ENCODE measurements around the gene NANOS3.

NANOS3 gene

DNA sequence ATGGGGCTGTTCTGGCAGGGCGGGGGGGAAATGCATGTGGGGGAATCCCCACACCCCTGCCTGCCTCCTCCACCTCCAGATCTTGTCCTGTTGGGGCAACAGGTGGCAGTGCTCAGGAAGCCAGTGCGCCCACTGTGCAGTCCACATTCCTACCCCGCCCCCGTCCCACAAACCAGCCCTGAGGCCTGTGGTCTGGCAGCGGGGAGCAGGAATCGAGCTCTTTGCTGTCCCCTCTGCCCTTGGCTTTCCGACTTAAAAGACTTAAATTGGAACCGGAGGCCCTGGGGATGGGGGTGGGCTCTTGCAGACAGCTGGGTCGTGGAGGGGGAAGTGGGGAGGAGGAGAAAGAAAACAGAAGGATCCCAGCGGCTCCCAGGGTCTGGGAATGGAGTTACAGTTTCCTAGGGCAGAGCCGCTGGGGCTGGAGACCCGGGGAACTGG lies 4.3 kb downstream of the NANOS3 start:
- DNase-seq (ENCODE audit: extremely low read depth, insufficient read length), result no peak
- no peaks in the 10 kb centered on the region for H3K27me3 ChIP-seq (replicated peaks; ENCODE audit: control insufficient read depth, insufficient read depth, low read length)
- TF ChIP-seq, protein P1, sequence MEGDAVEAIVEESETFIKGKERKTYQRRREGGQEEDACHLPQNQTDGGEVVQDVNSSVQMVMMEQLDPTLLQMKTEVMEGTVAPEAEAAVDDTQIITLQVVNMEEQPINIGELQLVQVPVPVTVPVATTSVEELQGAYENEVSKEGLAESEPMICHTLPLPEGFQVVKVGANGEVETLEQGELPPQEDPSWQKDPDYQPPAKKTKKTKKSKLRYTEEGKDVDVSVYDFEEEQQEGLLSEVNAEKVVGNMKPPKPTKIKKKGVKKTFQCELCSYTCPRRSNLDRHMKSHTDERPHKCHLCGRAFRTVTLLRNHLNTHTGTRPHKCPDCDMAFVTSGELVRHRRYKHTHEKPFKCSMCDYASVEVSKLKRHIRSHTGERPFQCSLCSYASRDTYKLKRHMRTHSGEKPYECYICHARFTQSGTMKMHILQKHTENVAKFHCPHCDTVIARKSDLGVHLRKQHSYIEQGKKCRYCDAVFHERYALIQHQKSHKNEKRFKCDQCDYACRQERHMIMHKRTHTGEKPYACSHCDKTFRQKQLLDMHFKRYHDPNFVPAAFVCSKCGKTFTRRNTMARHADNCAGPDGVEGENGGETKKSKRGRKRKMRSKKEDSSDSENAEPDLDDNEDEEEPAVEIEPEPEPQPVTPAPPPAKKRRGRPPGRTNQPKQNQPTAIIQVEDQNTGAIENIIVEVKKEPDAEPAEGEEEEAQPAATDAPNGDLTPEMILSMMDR (IDR thresholded peaks at IDR 0.05; ENCODE audit: insufficient read depth, low read length, poor library complexity, severe bottlenecking), result no peak
- no peaks in the 10 kb centered on the region for H3K36me3 ChIP-seq (ENCODE audit: control insufficient read depth, insufficient read depth, low read length)
- H3K4me3 ChIP-seq (replicated peaks; ENCODE audit: low read depth, low read length), result no peak overlapping the region

DNA sequence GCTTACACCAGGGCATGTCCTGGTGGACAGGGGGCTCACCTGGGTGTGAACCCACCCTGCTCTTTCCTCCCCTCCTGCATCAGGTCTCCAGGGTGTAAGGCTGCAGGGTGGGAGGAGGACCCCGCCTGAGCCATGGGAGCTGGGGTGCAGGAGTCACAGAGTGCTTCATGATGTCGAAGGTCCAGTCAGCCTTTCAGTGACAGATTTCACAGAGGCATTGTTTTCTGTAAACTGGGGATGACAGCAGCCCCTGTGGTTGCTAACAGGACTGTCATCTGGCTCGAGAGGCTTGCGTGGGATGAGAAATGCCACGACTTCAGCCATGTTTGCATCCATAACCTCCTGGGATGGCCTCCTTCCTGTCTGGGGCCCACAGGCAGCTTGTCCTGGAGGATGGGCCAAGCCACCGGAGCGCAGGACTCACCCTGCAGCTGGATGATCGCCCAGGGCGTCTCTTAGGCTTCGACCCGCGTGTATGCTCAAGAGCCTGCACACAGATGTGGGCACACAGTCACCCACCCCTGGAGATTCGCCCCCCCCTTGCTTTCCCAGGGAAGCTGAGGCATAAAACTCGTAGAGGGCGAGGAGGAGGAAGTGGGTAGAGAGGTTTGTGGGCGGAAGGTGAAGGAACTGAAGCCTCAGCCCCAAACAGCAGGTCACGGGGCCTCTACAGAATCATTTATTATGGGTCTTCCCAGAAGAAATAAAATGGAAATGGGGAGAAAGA lies 4.9 kb downstream of the NANOS3 start:
- Histone ChIP-seq H3K36me3 (ENCODE audit: control insufficient read depth, insufficient read depth, low read length) (no peaks in the 10 kb centered on the region), H3K4me3 (replicated peaks; ENCODE audit: low read depth, low read length) (no peak overlapping the region), H3K27me3 (replicated peaks; ENCODE audit: control insufficient read depth, insufficient read depth, low read length) (no peaks in the 10 kb centered on the region)
- TF ChIP-seq, protein P1 (IDR thresholded peaks at IDR 0.05; ENCODE audit: insufficient read depth, low read length, poor library complexity, severe bottlenecking), result no peak
- peak; percentile 48 for DNase-seq (ENCODE audit: extremely low read depth, insufficient read length)

DNA sequence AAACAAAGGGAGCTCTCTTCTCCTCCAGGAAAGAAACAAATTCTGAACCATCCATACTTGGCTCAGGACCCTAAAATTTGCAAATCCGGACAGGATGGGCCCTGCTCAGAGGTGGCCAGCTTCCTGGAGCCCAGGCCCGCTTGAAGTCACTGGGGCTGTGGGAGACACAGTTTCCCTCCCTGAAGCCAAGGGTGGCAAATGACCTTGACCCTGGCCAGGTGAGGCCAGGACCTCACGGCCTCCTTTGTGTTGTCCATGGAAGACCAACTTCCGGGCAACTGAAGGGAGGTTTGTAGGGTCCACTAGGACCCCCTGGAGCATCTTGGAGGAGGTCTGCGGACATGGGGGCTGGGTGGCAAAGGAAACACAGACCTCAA lies 5.5 kb downstream of the NANOS3 start:
- Histone ChIP-seq H3K4me3 (replicated peaks; ENCODE audit: low read depth, low read length) (no peak overlapping the region), H3K36me3 (ENCODE audit: control insufficient read depth, insufficient read depth, low read length) (no peaks in the 10 kb centered on the region), H3K27me3 (replicated peaks; ENCODE audit: control insufficient read depth, insufficient read depth, low read length) (no peaks in the 10 kb centered on the region)
- no peak for DNase-seq (ENCODE audit: extremely low read depth, insufficient read length)
- TF ChIP-seq, protein P1 (IDR thresholded peaks at IDR 0.05; ENCODE audit: insufficient read depth, low read length, poor library complexity, severe bottlenecking), result no peak

DNA sequence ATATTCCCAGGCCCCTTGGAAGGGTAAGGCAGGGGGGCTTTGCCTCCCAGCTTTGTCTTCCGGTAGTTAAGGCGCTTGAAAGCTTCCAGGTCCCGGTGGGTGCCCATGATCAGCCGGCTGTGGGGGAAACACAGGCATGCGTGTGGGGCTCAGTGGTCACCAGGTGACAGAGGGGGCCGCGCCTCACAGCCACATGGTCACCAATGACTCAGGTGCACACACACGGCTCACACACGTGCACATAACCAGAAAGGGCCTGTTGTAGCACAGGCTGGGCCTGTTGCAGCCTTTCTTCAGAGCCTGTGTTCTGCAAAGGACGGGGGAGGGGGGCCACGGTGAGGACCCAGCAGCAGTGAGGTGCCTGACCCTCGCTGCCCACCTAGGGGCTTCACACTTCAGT lies 5.9 kb downstream of the NANOS3 start:
- DNase-seq (ENCODE audit: extremely low read depth, insufficient read length), result no peak
- Histone ChIP-seq H3K27me3 (replicated peaks; ENCODE audit: control insufficient read depth, insufficient read depth, low read length) (no peaks in the 10 kb centered on the region), H3K36me3 (ENCODE audit: control insufficient read depth, insufficient read depth, low read length) (no peaks in the 10 kb centered on the region), H3K4me3 (replicated peaks; ENCODE audit: low read depth, low read length) (no peak overlapping the region)
- TF ChIP-seq, protein P1 (IDR thresholded peaks at IDR 0.05; ENCODE audit: insufficient read depth, low read length, poor library complexity, severe bottlenecking), result no peak

DNA sequence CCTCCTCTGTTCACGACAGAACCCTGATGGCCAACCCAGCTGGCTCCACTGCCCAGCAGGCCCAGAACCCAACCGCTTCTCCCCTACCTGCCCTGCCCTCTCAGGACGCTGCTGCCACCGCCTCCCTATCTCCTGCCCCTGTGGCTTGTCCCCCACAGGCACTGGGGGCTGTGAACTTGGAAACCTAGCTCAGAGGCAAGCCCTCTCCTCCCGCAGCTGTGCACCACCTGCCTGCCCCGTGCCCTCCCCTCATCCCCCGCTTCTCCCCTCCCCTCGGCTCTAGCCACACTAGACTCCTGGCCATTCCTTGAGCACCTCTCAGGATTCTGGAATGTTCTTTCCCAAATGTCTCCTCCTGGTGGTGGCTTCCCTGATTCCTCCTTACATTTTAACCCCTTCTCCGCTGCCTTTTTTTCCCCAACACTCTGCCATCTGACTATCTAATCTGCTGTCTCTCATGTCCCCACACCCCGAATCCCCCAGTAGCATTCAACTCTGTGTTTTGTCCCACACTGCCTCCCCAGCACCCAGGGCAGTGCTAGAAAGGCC lies 6.7 kb downstream of the NANOS3 start:
- Histone ChIP-seq H3K36me3 (ENCODE audit: control insufficient read depth, insufficient read depth, low read length) (no peaks in the 10 kb centered on the region), H3K27me3 (replicated peaks; ENCODE audit: control insufficient read depth, insufficient read depth, low read length) (no peaks in the 10 kb centered on the region), H3K4me3 (replicated peaks; ENCODE audit: low read depth, low read length) (no peak overlapping the region)
- no peak for DNase-seq (ENCODE audit: extremely low read depth, insufficient read length)
- TF ChIP-seq, protein P1 (IDR thresholded peaks at IDR 0.05; ENCODE audit: insufficient read depth, low read length, poor library complexity, severe bottlenecking), result no peak
